ENCODE measurements around the gene MCF2L.

Gene MCF2L

DNA sequence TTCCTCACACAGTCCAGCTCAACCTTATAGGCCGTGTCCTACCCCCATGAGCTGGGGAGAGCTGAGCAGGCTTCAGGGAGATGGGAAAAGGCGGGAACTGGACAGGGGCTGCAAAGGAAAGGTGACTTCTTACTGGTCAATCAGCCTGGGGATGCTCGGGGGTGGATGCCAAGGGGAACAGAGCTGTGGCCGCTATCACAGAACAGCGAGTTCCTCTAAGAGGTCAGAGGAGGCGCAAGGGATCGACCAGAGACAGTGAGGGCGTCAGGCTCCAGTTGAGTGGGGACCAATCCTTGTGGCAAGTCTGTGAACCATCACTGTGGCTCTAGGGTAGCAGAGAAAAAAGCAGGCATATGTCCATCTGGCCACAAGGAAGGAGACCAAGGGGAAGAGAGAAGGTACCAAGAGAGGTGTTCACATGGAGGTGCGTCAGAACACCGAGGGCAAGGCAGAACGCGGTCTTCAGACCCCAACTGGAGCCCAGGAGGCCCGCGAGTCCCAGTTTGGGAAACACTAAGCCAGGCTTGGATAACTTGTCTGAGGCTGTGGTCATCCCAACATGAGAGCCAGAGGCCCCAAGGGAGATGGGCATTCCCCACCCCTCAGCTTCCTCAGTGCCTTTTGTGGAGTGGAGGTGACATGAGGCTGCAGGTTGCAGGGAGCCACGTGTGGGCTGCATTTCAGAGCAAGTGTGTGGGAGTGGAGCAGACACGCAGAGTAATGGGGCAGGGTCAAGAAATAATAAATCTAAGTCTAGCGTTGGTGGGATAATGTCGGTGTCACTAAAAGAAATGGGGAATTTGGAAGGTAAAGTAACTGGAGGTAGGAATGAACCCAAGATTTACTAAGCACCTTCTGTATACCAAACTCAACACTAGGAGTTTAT lies 157.5 kb downstream of the MCF2L start:
- no peaks in the 10 kb centered on the region for H3K27me3 ChIP-seq (replicated peaks; ENCODE audit: control insufficient read depth, insufficient read depth, low read length)
- no peaks in the 10 kb centered on the region for H3K36me3 ChIP-seq (ENCODE audit: control insufficient read depth, insufficient read depth, low read length, severe bottlenecking)
- H3K4me1 ChIP-seq (ENCODE audit: control insufficient read depth, insufficient read depth, low read length) = peaks cover 10% of the 10 kb centered on the region
- no peaks in the 10 kb centered on the region for H3K9me3 ChIP-seq (ENCODE audit: control insufficient read depth, low read length)
- no peak overlapping the region for H3K9ac ChIP-seq (ENCODE audit: low read length)
- no peak overlapping the region for H3K4me3 ChIP-seq (ENCODE audit: low read length)
- DNase-seq (ENCODE audit: low read depth) = no peak

DNA sequence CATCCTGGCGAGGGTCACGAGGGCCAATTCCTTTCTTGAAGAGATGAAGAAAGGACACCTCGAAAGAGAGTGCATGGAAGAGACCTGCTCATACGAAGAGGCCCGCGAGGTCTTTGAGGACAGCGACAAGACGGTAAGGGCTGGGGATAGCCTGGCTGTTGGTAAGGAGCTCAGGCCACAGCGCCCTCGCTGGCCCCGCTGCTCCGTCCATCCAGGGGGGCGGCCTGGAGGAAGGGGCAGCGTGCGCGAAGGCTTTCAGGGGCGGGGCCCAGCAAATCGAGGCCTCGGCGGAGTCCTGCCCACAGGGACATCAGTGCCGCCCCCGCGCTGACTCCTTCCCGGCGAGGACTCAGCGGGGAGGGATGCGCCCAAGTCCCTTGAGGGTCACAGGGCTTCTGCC lies 160.5 kb downstream of the MCF2L start:
- Histone ChIP-seq H3K4me3 (ENCODE audit: low read length) (no peak overlapping the region), H3K9me3 (ENCODE audit: control insufficient read depth, low read length) (no peaks in the 10 kb centered on the region), H3K27me3 (replicated peaks; ENCODE audit: control insufficient read depth, insufficient read depth, low read length) (no peaks in the 10 kb centered on the region), H3K36me3 (ENCODE audit: control insufficient read depth, insufficient read depth, low read length, severe bottlenecking) (no peaks in the 10 kb centered on the region), H3K9ac (ENCODE audit: low read length) (no peak overlapping the region), H3K4me1 (ENCODE audit: control insufficient read depth, insufficient read depth, low read length) (no peaks in the 10 kb centered on the region)
- no peak for DNase-seq (ENCODE audit: low read depth)

DNA sequence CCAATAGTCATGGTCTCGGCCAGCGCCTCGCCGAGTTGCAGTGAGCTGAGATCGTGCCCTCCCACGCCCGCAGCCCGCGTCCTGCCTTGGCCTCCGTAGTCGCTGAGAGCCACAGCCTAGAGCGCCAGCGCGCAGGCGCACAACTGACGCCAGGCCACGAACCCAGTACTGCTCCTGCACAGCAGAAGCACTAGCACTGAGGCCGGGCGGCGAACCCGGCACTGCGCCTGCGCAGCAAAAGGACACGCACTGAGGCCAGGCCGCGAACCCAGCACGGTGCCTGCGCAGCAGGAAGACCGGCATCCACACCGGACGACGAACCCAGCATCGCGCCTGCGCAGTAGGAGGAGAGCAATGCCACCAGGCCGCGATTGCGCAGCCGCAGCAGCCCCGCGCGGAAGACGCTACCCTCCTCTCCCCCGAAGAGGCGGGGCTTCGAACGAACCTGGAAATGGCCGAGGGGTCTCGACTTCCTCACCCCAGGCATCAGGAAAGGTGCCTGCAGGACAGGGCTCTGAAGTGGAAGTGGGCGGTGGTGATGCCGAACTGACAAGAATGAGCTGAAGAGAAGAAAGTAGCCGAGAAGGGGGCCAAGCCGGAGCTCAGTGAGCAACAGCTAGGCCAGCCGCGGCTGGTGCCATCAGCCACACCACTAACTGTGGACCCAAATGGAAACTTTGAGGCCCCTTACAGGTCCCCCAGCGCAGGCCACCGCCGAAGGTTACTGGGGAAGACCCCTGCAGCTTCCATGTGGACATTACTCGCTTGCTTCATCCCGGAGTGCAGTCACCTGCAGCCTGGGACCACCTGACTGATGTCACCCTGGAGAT lies 161.1 kb downstream of the MCF2L start:
- H3K9me3 ChIP-seq (ENCODE audit: control insufficient read depth, low read length) = no peaks in the 10 kb centered on the region
- H3K36me3 ChIP-seq (ENCODE audit: control insufficient read depth, insufficient read depth, low read length, severe bottlenecking) = no peaks in the 10 kb centered on the region
- no peak for DNase-seq (ENCODE audit: low read depth)
- no peak overlapping the region for H3K9ac ChIP-seq (ENCODE audit: low read length)
- no peaks in the 10 kb centered on the region for H3K27me3 ChIP-seq (replicated peaks; ENCODE audit: control insufficient read depth, insufficient read depth, low read length)
- H3K4me3 ChIP-seq (ENCODE audit: low read length) = no peak overlapping the region
- no peaks in the 10 kb centered on the region for H3K4me1 ChIP-seq (ENCODE audit: control insufficient read depth, insufficient read depth, low read length)

DNA sequence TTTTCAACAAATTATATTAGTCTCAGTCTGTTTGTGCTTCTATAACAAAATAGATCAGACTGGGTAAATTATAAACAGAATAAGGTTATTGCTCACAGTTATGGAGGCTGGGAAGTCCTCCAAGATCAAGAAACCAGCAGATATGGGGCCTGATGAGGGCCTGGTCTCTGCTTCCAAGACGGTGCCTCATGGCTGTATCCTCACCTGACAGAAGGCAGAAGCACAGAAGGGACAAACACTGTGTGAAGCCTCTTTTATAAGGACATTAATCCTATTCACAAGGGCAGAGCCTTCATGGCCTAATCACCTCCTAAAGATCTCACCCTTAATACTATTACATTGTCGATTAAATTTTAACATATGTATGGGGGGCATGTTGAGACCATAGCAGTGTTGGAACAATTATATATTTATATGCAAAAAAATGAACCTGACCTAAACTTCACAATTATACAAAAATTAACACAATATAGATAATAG lies 166.3 kb downstream of the MCF2L start:
- Histone ChIP-seq H3K27me3 (replicated peaks; ENCODE audit: control insufficient read depth, insufficient read depth, low read length) (no peaks in the 10 kb centered on the region), H3K9me3 (ENCODE audit: control insufficient read depth, low read length) (no peaks in the 10 kb centered on the region), H3K4me1 (ENCODE audit: control insufficient read depth, insufficient read depth, low read length) (no peaks in the 10 kb centered on the region), H3K36me3 (ENCODE audit: control insufficient read depth, insufficient read depth, low read length, severe bottlenecking) (no peaks in the 10 kb centered on the region), H3K9ac (ENCODE audit: low read length) (no peak overlapping the region), H3K4me3 (ENCODE audit: low read length) (no peak overlapping the region)
- DNase-seq (ENCODE audit: low read depth) = no peak

DNA sequence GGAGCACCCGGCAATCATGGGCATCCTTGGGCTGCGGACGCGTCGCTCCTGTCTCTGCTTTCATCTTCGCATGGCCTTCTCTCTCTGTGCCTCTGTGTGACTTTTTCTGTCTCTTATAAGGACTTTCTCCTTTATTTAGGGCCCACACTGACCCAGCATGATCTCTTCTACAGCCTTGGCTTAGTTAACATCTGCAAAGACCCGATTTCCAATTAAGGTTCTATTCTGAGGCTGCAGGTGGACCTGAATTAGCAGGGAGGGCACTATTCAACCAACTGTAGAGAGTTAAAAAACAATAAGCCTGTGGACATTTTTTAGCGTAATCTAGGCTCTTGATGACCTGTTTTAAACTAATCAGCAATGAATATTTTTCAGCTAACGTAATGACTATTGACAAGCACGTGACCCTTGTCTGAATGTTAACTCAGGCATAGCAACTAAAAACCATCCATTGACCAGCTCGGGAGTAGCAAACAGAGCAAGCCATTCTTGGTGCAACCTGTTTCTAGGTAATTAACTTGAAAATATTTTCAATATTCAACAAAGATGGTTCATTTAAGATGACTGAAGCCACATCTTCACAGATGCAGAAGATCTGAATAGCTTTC lies 168.8 kb downstream of the MCF2L start:
- Histone ChIP-seq H3K4me1 (ENCODE audit: control insufficient read depth, insufficient read depth, low read length) (no peaks in the 10 kb centered on the region), H3K4me3 (ENCODE audit: low read length) (no peak overlapping the region), H3K36me3 (ENCODE audit: control insufficient read depth, insufficient read depth, low read length, severe bottlenecking) (no peaks in the 10 kb centered on the region), H3K27me3 (replicated peaks; ENCODE audit: control insufficient read depth, insufficient read depth, low read length) (no peaks in the 10 kb centered on the region), H3K9ac (ENCODE audit: low read length) (no peak overlapping the region), H3K9me3 (ENCODE audit: control insufficient read depth, low read length) (no peaks in the 10 kb centered on the region)
- DNase-seq (ENCODE audit: low read depth) = no peak

DNA sequence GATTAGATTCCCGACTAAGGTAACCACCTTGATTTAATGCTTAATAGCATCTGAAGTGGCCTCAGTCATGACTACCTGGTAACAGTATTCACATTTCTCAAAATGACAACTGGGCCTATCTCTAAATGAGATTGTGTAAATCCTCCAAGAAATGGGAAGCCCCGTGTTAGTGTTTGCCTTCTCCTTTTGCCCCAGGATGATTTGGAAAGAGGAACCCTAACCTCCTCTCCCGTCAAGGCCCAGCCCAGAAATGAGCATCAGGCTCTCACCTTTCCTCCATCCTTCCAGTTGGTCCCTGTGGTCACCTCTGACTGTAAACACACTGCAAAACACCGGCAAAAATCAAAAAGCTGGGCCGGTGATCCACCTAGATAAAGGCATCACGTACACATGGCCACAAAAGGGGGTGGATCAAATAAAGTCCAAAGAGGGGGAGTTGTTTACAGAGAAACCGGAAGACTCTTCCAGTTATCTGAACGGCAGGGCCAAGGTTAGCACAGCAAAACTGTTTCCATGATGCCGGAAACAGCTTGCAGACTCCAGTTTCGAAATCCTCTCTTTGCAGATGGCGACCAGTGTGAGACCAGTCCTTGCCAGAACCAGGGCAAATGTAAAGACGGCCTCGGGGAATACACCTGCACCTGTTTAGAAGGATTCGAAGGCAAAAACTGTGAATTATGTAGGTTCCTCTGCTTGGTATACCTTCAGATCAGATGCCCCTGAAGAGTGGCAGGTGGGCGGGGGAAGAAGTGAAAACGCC lies 170.0 kb downstream of the MCF2L start:
- Histone ChIP-seq H3K4me3 (ENCODE audit: low read length) (no peak overlapping the region), H3K9ac (ENCODE audit: low read length) (no peak overlapping the region), H3K36me3 (ENCODE audit: control insufficient read depth, insufficient read depth, low read length, severe bottlenecking) (no peaks in the 10 kb centered on the region), H3K27me3 (replicated peaks; ENCODE audit: control insufficient read depth, insufficient read depth, low read length) (no peaks in the 10 kb centered on the region), H3K4me1 (ENCODE audit: control insufficient read depth, insufficient read depth, low read length) (peaks cover 4% of the 10 kb centered on the region), H3K9me3 (ENCODE audit: control insufficient read depth, low read length) (no peaks in the 10 kb centered on the region)
- DNase-seq (ENCODE audit: low read depth) = no peak

DNA sequence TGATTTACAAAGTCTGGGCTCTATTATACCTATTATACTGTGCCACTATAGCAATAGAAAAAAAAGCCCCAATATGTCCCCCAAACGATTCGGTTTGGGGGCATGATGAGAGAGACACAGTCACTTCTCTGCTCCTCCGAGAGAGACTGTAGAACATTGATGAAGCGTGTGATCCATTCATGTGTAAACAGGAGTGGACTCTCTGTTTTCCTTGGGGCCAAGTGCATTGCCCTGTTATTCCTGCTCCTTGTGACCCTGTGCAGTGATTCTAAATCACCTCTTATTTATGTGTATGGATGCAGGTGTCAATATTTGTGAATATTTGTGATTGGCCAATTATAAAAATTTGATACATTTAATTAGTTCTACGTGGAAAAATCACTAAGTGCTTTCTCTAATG lies 170.6 kb downstream of the MCF2L start:
- Histone ChIP-seq H3K4me1 (ENCODE audit: control insufficient read depth, insufficient read depth, low read length) (peaks cover 4% of the 10 kb centered on the region), H3K9ac (ENCODE audit: low read length) (no peak overlapping the region), H3K36me3 (ENCODE audit: control insufficient read depth, insufficient read depth, low read length, severe bottlenecking) (no peaks in the 10 kb centered on the region), H3K4me3 (ENCODE audit: low read length) (no peak overlapping the region), H3K27me3 (replicated peaks; ENCODE audit: control insufficient read depth, insufficient read depth, low read length) (no peaks in the 10 kb centered on the region), H3K9me3 (ENCODE audit: control insufficient read depth, low read length) (no peaks in the 10 kb centered on the region)
- no peak for DNase-seq (ENCODE audit: low read depth)

DNA sequence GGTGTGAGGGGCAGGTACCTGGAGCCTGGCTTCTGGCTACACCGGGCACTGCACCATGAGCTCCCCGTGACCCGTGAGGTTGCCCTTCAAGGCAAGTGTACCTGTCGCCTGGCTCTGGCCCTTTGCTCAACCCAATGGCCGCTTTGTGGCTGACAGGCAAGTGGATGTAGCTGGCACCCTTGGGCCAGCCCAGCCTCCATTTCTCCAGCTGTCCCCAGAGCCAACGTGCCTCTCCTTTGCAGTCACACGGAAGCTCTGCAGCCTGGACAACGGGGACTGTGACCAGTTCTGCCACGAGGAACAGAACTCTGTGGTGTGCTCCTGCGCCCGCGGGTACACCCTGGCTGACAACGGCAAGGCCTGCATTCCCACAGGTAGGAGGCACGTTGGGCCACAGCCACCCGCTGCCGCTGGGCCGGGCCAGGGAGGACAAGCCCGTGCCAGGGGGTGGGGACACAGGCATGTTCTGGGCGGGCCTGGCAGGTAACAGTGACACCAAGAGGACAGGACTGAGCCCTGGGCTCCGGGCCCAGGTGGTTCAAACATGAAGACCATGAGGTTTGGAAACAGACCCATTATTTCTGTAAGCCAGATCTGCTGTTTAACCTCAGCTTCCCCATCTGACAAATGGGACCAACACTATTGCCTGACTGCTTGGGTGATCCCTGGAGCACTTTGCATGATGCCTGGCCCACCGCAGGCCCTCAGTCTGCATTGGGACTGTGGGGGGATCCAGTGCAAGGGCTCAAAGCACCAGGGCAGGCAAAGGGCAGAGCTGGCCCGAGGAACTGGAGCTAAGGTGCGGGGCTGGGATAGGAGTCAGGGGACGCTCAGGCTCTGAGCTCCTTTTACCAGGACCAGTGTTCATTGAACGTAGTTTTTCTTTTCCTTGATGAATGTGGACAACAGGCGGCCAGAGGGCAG lies 171.9 kb downstream of the MCF2L start:
- no peak for DNase-seq (ENCODE audit: low read depth)
- no peak overlapping the region for H3K9ac ChIP-seq (ENCODE audit: low read length)
- H3K27me3 ChIP-seq (replicated peaks; ENCODE audit: control insufficient read depth, insufficient read depth, low read length) = no peaks in the 10 kb centered on the region
- no peaks in the 10 kb centered on the region for H3K36me3 ChIP-seq (ENCODE audit: control insufficient read depth, insufficient read depth, low read length, severe bottlenecking)
- peaks cover 4% of the 10 kb centered on the region for H3K4me1 ChIP-seq (ENCODE audit: control insufficient read depth, insufficient read depth, low read length)
- H3K4me3 ChIP-seq (ENCODE audit: low read length) = no peak overlapping the region
- H3K9me3 ChIP-seq (ENCODE audit: control insufficient read depth, low read length) = no peaks in the 10 kb centered on the region

DNA sequence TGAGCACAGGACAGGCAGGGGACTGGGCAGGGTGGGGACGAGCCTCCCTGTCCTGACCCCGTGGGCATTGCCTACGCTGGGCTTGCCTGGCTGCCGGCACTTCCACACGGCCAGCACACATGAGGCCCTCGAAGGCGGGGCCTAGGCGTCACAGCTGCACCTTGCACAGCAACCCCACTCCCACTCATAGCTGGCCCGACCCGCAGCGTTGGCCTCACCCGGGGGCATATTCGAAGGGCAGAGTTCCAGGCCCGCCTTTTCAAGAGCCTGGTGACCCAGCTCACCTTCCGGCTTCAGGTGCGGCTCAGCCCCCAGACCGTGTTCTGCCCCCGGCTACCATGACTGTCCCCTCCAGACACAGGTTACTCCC lies 172.6 kb downstream of the MCF2L start:
- no peak for DNase-seq (ENCODE audit: low read depth)
- no peaks in the 10 kb centered on the region for H3K27me3 ChIP-seq (replicated peaks; ENCODE audit: control insufficient read depth, insufficient read depth, low read length)
- no peaks in the 10 kb centered on the region for H3K36me3 ChIP-seq (ENCODE audit: control insufficient read depth, insufficient read depth, low read length, severe bottlenecking)
- no peak overlapping the region for H3K9ac ChIP-seq (ENCODE audit: low read length)
- H3K9me3 ChIP-seq (ENCODE audit: control insufficient read depth, low read length) = no peaks in the 10 kb centered on the region
- peaks cover 4% of the 10 kb centered on the region for H3K4me1 ChIP-seq (ENCODE audit: control insufficient read depth, insufficient read depth, low read length)
- H3K4me3 ChIP-seq (ENCODE audit: low read length) = no peak overlapping the region

DNA sequence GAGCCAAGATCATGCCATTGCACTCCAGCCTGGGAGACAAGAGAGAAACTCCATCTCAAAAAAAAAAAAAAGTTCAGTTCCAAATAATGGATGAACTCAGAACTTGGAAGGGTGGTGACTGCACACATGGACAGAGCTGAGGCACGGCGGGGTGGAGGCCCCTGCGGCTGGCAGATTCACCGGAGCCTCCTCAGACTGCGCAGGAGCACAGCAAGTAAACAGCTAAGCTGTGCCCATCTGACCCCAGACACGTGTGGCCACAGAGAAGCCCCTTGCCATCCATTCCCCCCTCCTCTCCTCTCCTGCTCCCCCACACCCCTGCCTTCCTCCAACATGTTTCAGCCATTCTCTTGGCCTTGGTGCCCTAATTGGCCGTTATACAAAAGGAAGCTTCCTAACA lies 173.9 kb downstream of the MCF2L start:
- H3K9me3 ChIP-seq (ENCODE audit: control insufficient read depth, low read length) = no peaks in the 10 kb centered on the region
- no peaks in the 10 kb centered on the region for H3K27me3 ChIP-seq (replicated peaks; ENCODE audit: control insufficient read depth, insufficient read depth, low read length)
- DNase-seq (ENCODE audit: low read depth) = no peak
- no peaks in the 10 kb centered on the region for H3K36me3 ChIP-seq (ENCODE audit: control insufficient read depth, insufficient read depth, low read length, severe bottlenecking)
- no peak overlapping the region for H3K9ac ChIP-seq (ENCODE audit: low read length)
- peaks cover 4% of the 10 kb centered on the region for H3K4me1 ChIP-seq (ENCODE audit: control insufficient read depth, insufficient read depth, low read length)
- H3K4me3 ChIP-seq (ENCODE audit: low read length) = no peak overlapping the region

Measured in adipocyte (in vitro differentiated cells).